ENCODE measurements around the gene MOK.

The MOK gene

GRCh38 chr14:102297436-102298170 is 7.4 kb downstream of the MOK start:
- H3K4me3 ChIP-seq (ENCODE audit: low read depth, low read length), result no peak overlapping the region
- no peak for DNase-seq (ENCODE audit: low read depth)
- TF ChIP-seq, protein P1, sequence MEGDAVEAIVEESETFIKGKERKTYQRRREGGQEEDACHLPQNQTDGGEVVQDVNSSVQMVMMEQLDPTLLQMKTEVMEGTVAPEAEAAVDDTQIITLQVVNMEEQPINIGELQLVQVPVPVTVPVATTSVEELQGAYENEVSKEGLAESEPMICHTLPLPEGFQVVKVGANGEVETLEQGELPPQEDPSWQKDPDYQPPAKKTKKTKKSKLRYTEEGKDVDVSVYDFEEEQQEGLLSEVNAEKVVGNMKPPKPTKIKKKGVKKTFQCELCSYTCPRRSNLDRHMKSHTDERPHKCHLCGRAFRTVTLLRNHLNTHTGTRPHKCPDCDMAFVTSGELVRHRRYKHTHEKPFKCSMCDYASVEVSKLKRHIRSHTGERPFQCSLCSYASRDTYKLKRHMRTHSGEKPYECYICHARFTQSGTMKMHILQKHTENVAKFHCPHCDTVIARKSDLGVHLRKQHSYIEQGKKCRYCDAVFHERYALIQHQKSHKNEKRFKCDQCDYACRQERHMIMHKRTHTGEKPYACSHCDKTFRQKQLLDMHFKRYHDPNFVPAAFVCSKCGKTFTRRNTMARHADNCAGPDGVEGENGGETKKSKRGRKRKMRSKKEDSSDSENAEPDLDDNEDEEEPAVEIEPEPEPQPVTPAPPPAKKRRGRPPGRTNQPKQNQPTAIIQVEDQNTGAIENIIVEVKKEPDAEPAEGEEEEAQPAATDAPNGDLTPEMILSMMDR (IDR thresholded peaks at IDR 0.05; ENCODE audit: control insufficient read depth, extremely low read depth, insufficient read depth), result no peak

DNA sequence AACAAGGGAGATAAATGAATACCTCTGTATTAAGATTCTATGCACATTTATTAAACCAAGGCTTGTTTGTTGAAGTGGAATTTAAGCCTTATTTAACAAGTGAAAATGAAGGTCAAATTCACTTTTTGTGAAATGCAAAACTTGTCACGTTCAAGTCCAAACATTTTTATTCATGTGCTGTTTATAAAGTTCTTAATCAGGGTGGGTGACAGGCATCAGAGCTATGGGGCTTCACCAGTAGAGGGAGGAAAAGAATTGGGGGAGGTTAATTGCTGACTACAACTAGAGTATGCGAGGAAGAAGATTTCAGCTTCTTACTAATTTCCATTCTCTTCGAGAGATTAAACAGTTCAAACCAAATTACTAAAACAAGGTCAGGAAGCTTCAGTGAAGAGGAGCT is 9.7 kb downstream of the MOK start:
- no peak overlapping the region for H3K4me3 ChIP-seq (ENCODE audit: low read depth, low read length)
- TF ChIP-seq, protein P1 (IDR thresholded peaks at IDR 0.05; ENCODE audit: control insufficient read depth, extremely low read depth, insufficient read depth), result no peak
- DNase-seq (ENCODE audit: low read depth), result no peak

DNA sequence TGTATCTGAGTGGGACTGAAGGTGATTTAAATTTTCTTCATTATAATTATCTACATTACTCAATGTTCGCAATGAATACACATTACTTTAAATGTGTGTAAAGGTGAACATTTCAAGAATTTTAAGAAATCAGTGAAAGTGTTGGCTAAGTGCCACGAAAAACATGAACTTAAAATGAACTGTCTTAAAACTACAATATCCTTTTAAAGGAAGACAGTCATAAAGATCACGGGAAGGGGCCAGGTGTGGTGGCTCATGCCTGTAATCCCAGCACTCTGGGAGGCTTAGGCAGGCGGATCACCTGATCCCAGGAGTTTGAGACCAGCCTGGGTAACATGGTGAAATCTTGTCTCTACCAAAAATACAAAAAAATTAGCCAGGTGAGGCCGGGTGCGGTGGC is 11.2 kb downstream of the MOK start:
- H3K4me3 ChIP-seq (ENCODE audit: low read depth, low read length), result no peak overlapping the region
- no peak for DNase-seq (ENCODE audit: low read depth)
- TF ChIP-seq, protein P1 (IDR thresholded peaks at IDR 0.05; ENCODE audit: control insufficient read depth, extremely low read depth, insufficient read depth), result no peak

DNA sequence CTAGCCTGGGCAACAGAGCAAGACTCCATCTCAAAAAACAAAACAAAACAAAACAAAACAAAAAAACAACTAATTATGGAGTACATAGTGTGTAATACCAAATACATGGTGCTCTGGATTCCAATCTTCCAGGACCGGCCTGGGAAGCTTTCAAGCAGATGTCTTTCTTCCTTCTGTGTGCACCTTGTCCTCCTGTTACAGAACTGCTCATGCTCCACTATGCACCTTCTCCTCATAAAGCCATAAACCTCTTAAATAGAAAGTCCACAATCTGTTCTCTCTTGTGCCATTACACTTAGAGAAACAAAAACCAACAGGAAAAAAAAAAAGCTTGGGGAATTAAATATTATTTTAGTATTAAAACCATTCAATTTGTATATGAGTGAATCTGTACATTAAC is 12.5 kb downstream of the MOK start:
- DNase-seq (ENCODE audit: low read depth), result no peak
- no peak overlapping the region for H3K4me3 ChIP-seq (ENCODE audit: low read depth, low read length)
- TF ChIP-seq, protein P1 (IDR thresholded peaks at IDR 0.05; ENCODE audit: control insufficient read depth, extremely low read depth, insufficient read depth), result no peak

DNA sequence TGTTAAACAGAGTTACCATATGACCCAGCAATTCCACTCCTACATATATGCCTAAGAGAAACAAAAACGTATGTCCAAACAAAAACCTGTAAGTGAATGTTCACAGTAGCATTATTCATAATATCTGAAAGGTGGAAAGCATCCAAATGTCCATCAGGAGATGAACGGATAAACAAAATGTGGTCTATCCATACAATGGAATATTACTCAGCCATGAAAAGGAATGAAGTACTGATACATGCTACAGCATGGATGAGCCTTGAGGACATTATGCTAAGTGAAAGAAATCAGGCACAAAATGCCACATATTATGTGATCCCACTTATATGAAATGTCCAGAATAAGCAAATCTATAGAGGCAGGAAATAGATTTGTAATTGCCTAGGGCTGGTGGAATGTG is 16.8 kb downstream of the MOK start:
- no peak overlapping the region for H3K4me3 ChIP-seq (ENCODE audit: low read depth, low read length)
- TF ChIP-seq, protein P1 (IDR thresholded peaks at IDR 0.05; ENCODE audit: control insufficient read depth, extremely low read depth, insufficient read depth), result no peak
- no peak for DNase-seq (ENCODE audit: low read depth)

DNA sequence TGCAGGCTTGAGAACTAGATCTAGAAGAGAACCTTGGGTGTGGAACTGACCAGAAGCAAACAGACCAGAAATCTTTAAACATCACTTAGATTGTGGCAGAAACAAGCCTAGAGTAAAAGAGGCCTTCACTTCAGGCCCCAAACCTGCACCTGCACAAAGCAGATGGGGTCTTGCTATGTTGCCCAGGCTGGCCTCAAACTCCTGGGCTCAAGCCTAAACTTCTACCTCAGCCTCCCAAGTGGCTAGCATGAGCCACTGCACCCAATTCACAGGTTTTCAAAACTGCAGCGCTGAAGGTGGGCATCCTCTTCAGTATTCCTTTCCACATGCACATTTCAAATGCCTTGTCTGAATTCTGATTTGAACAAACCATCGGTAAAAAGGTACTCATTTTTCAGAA is 19.9 kb downstream of the MOK start:
- no peak for DNase-seq (ENCODE audit: low read depth)
- TF ChIP-seq, protein P1 (IDR thresholded peaks at IDR 0.05; ENCODE audit: control insufficient read depth, extremely low read depth, insufficient read depth), result no peak
- H3K4me3 ChIP-seq (ENCODE audit: low read depth, low read length), result no peak overlapping the region

DNA sequence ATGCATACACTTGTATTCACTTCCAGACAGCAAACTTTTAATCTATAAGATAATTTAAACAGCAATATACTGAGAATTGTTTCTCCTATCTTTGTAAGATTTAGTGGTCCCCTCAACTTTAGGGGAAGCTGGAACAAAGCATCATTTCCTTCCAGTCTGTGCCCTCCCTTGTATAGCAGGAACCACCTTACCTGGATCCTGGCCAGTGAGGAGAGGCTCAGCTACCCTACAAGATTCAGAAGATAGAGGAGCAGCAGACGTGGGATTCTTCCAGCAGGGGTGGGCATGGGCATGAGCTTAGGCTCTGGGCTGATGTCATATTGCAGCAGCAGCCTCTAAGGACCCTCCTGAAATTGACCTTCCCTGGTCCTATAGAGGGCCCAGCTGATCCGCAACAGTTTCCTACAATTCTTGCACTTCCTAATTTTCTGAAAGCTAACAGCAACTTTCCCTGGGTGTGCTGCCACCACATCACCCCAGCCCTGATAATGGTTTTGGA is 21.3 kb downstream of the MOK start:
- TF ChIP-seq, protein P1 (IDR thresholded peaks at IDR 0.05; ENCODE audit: control insufficient read depth, extremely low read depth, insufficient read depth), result no peak

More for the DNA sequence above, 21.3 kb downstream of the MOK start:
- no peak for DNase-seq (ENCODE audit: low read depth)
- H3K4me3 ChIP-seq (ENCODE audit: low read depth, low read length), result no peak overlapping the region
